ENCODE results near the gene KLF14.
"Not testable (repeated sequence)": the region's sequence is repeated elsewhere in the genome, so short reads cannot be mapped to it uniquely, and the experiment has no call there.

The KLF14 gene

GRCh38 chr7:130712416-130712815 lies 21.6 kb downstream of the KLF14 start:
- no peak for DNase-seq

- no peak for DNase-seq
Observed at GRCh38 chr7:130708766-130709165, 25.2 kb downstream of the KLF14 start.

GRCh38 chr7:130708001-130708400 lies 26.0 kb downstream of the KLF14 start:
- no peak for DNase-seq

- DNase-seq, result no peak
Observed at GRCh38 chr7:130703851-130704250, 30.2 kb downstream of the KLF14 start.

- no peak for DNase-seq
Observed at GRCh38 chr7:130701650-130702049, 32.4 kb downstream of the KLF14 start.

- DNase-seq, result no peak
Observed at GRCh38 chr7:130700760-130701159, 33.2 kb downstream of the KLF14 start.

GRCh38 chr7:130699686-130700085 lies 34.3 kb downstream of the KLF14 start:
- no peak for DNase-seq

- no peak for DNase-seq
Observed at GRCh38 chr7:130697820-130698219, 36.2 kb downstream of the KLF14 start.

GRCh38 chr7:130695840-130696239 lies 38.2 kb downstream of the KLF14 start:
- peak in 1 of 5 experiments; percentile 1 for DNase-seq

- DNase-seq, result not testable (repeated sequence)
Observed at GRCh38 chr7:130692396-130692795, 41.6 kb downstream of the KLF14 start.

GRCh38 chr7:130689683-130690082 lies 44.3 kb downstream of the KLF14 start:
- DNase-seq, result no peak

GRCh38 chr7:130683026-130683425 lies 51.0 kb downstream of the KLF14 start:
- DNase-seq, result no peak
